Central memory CD8-positive, alpha-beta T cell (primary cell): ENCODE measurements around the gene ST8SIA1.

Experiments
- ATAC-seq: fragments of 150-1000 bp; cut with Tn5 transposase; replicated peaks from 2 replicates; pipeline ENCODE4 v1.10.0; 2022; ENCODE audit warnings: mild to moderate bottlenecking, moderate FRiP score, moderate number of reproducible peaks; ENCODE audit not compliant: poor library complexity, severe bottlenecking; ENCODE audit errors: extremely low read depth
- DNase-seq, 2 donors: peaks; one replicate each; pipeline ENCODE4 v3.0.0; 2021; ENCODE audit warnings: low spot score in 2 of 2
- H3K27ac Mint-ChIP-seq: one replicate; pipeline ENCODE4 v1.8.0; 2022; ENCODE audit warnings: low read depth, mild to moderate bottlenecking, moderate library complexity, mixed read lengths
- H3K27me3 Mint-ChIP-seq: one replicate; pipeline ENCODE4 v1.8.0; 2022; ENCODE audit warnings: mixed read lengths
- H3K36me3 Mint-ChIP-seq: one replicate; pipeline ENCODE4 v1.8.0; 2022; ENCODE audit warnings: mild to moderate bottlenecking, moderate library complexity, mixed read lengths; ENCODE audit not compliant: insufficient read depth
- H3K4me1 Mint-ChIP-seq: one replicate; pipeline ENCODE4 v1.8.0; 2022; ENCODE audit warnings: mixed read lengths
- H3K4me3 Mint-ChIP-seq: one replicate; pipeline ENCODE4 v1.8.0; 2022; ENCODE audit warnings: mild to moderate bottlenecking, moderate library complexity, mixed read lengths
- H3K9me3 Mint-ChIP-seq: one replicate; pipeline ENCODE4 v1.8.0; 2022; ENCODE audit warnings: mixed read lengths

ST8SIA1 gene

DNA sequence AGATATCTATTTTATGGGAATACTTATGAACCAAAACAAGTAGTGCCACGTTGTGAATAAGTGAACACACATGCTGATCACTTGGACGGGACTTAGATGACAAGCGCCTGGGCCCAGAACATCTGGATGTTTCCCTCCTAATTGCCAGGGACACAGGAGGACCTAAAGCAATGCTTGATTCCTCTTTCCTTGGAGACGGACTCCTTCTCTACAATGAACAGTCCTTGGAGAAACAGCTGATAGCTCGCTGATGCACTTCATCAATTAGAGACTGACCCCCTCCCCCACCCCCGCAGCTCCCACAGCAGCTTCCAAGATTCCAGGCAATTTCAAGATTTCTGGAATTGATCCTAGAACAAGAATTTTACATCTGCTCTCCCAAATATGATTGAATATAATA lies 86.4 kb downstream of the ST8SIA1 start:
- Mint-ChIP-seq H3K4me3 (no peak overlapping the region), H3K9me3 (no peaks in the 10 kb centered on the region), H3K27ac (no peak overlapping the region), H3K4me1 (no peaks in the 10 kb centered on the region), H3K27me3 (no peaks in the 10 kb centered on the region), H3K36me3 (peaks cover 5% of the 10 kb centered on the region)
- DNase-seq (no peak), ATAC-seq (no peak)

DNA sequence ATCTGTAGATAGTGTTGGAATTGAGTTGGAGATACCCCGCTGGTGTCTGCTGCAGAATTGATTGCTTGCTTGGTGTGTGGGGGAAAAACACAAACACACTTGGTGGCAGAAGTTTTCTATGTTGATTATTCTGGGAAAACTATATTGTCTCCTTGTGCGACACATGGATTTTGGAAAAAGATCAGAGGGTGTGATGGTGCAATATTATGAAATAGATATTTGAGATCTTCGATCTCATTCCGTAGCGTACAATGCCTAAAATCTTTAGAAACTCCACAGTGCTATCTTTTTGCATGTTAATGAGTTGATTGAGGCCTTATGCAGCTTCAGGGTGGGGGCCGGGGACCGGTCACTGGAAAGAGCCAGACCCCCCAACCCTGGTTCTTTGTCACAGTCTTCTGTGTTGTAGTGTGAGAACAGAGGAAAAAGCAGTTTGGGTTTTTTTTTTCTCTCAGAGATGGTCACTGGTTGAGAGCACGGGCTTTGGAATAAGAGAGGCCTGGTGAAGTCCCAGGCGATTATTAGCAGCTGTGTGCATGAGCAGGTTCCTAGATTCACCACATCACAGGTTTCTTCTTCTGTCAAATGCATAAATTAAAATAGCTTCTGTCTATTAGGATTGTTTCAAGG lies 88.2 kb downstream of the ST8SIA1 start:
- ATAC-seq (no peak), DNase-seq (no peak)
- Mint-ChIP-seq H3K4me1 (no peaks in the 10 kb centered on the region), H3K9me3 (no peaks in the 10 kb centered on the region), H3K36me3 (peaks cover 5% of the 10 kb centered on the region), H3K27ac (no peak overlapping the region), H3K27me3 (no peaks in the 10 kb centered on the region), H3K4me3 (no peak overlapping the region)

DNA sequence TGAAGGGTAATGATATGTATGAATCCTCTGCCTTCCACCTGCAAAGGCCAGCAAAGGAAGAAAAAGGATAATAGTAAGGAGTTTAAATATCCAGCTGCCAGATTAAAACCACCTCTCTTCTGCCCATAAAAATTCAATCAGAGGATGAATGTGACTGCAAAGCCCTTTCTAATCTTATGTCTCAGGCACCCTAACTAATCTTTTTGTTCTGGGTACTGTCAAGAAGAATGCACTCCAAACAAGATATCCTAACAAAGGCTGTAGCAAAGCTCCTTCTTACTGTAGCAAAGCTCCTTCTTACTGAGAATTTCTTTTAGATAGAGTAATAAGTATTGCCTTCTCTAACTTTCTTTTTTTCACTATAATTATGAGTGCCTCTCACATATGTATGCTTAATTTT lies 91.8 kb downstream of the ST8SIA1 start:
- Mint-ChIP-seq H3K4me3 (no peak overlapping the region), H3K27ac (no peak overlapping the region), H3K4me1 (no peaks in the 10 kb centered on the region), H3K9me3 (no peaks in the 10 kb centered on the region), H3K27me3 (no peaks in the 10 kb centered on the region), H3K36me3 (peaks cover 11% of the 10 kb centered on the region)
- ATAC-seq (no peak), DNase-seq (no peak)

DNA sequence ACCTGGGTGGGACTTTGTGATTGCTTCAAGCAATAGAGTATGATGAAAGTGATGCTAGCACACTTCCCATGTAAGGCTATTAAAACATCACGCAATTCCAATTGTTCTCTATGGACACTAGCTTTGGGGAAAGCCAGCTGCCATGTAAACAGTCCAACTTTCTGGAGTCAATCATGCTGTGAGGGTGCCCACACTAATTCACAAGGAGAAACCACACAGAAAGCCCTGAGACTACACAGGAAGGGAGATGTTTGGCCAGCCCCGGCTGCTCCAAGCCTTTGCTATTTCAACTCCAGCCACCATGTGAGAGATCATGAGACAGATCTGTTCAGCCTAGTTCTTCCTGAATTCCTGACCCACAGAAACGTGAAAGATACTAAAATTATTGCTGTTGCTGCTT lies 96.3 kb downstream of the ST8SIA1 start:
- ATAC-seq (no peak), DNase-seq (no peak)
- no peaks in the 10 kb centered on the region for H3K9me3 Mint-ChIP-seq
- H3K27me3 Mint-ChIP-seq, result no peaks in the 10 kb centered on the region
- peaks cover 6% of the 10 kb centered on the region for H3K36me3 Mint-ChIP-seq
- H3K4me3 Mint-ChIP-seq, result no peak overlapping the region
- no peaks in the 10 kb centered on the region for H3K4me1 Mint-ChIP-seq
- H3K27ac Mint-ChIP-seq, result no peak overlapping the region

DNA sequence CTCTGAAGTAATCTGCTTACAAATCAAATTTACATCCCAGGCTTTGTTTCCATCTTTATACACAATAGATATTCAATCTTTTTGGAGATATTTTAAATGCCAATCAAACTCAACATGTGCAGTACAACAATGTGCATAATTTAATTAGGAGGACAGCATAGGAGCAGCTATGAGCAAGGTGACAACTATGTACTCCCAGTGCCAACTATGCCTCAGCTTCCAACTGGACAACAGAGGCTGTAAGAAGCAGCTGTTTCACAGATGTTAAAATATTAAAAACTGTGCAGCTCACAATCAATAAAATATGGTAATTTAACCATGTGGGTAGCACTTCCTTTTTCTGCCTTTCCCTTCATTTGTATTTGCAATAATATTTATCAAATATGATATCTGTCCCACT lies 99.9 kb downstream of the ST8SIA1 start:
- Mint-ChIP-seq H3K4me1 (no peaks in the 10 kb centered on the region), H3K4me3 (no peak overlapping the region), H3K27ac (no peak overlapping the region), H3K9me3 (no peaks in the 10 kb centered on the region), H3K27me3 (no peaks in the 10 kb centered on the region), H3K36me3 (peaks cover 6% of the 10 kb centered on the region)
- ATAC-seq, result no peak
- no peak for DNase-seq

DNA sequence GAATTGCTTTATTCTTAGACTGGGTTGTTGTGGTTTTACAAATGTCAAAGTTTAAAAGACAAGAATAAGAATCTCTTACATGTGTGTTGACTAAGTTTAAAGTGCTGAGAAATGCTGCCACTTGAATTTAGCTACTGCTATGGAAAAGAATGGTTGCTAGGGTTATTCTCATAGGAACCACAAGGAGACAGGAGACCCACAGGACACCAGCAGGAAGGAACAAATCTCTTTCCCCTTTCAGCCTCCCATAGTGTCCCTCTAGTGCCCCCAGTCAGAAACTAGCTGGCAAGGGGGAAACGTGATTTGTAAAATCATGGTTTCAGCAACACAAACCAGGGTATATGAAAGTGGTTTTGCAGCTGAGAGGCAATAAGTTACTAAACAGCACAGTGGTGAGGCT lies 102.7 kb downstream of the ST8SIA1 start:
- no peak for ATAC-seq
- Mint-ChIP-seq H3K27me3 (no peaks in the 10 kb centered on the region), H3K9me3 (no peaks in the 10 kb centered on the region), H3K4me3 (no peak overlapping the region), H3K36me3 (no peaks in the 10 kb centered on the region), H3K4me1 (peaks cover under 1% of the 10 kb centered on the region), H3K27ac (no peak overlapping the region)
- no peak for DNase-seq

DNA sequence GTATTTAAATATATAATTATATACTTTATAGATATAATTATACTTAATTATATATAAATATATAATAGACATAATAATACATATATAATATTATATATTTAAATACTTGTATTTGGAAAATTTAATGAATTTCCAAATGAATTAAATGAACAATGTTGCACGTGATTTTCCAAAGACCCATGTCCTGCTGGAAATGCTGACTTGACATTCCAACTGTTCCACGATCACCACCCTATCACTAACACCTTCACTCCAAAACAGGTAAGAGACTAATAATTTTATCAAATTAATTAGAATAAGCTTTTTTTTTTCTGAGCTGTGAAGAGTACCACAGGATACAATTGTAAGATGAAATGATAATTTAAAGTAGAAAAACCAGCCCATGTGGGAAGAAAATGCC lies 103.4 kb downstream of the ST8SIA1 start:
- Mint-ChIP-seq H3K36me3 (no peaks in the 10 kb centered on the region), H3K9me3 (no peaks in the 10 kb centered on the region), H3K4me1 (peaks cover 6% of the 10 kb centered on the region), H3K27ac (no peak overlapping the region), H3K4me3 (no peak overlapping the region), H3K27me3 (no peaks in the 10 kb centered on the region)
- no peak for DNase-seq
- ATAC-seq, result no peak

DNA sequence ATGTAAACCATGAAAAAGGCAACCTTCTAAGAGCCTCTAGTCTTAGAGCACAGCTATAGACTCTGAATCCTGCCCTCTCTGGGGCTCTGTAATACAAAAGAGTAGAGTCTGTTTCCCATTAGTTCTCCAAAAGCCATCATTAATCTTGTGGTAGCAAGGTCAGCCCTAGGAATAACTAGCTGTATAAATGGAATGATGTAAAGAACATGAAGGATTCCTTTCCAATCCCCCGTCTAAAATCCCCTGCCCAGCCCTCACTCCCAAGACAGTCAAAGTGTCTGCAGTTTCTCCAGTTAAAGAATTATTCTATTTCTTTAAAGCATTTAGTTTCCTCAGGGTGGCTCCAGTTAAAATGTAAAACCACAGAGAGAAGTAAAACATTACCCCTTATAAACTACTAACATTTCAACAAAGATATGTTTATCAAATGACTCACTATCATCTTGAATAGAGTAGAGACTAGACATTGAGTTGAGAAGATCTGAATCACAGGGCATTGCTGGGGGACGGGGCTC lies 104.2 kb downstream of the ST8SIA1 start:
- Mint-ChIP-seq H3K27me3 (no peaks in the 10 kb centered on the region), H3K4me3 (no peak overlapping the region), H3K27ac (no peak overlapping the region), H3K4me1 (peaks cover 10% of the 10 kb centered on the region), H3K9me3 (no peaks in the 10 kb centered on the region), H3K36me3 (no peaks in the 10 kb centered on the region)
- DNase-seq (no peak), ATAC-seq (no peak)

DNA sequence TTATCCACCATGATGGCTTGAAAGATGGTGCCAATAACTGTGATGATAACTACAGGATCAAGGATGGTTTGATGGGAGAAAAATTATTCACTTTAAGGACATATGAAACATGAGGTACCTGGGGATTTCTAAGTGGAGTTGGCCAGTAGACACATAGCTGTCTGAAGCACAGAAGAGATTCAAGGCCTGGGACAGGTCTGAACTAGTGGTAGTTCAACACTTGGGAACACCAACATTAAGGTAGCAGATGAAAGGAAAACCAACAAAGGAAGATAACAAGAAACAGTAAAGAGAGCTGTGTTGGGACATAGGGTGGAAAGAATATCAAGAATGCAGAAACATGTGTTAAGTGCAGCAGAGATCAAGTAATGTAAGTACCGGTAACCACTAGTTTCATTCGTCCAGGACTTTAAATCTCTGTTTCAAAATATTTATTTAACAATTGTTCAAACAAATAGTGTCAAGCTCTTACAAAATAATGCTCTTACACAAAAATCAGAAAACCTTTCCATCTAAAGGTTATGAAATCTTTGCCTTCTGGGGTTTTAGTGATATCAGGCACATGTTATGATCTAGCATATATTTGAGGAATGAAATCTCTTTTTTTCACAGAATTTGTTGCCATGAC lies 104.7 kb downstream of the ST8SIA1 start:
- ATAC-seq (no peak), DNase-seq (no peak)
- H3K4me3 Mint-ChIP-seq, result no peak overlapping the region
- H3K36me3 Mint-ChIP-seq, result no peaks in the 10 kb centered on the region
- peaks cover 13% of the 10 kb centered on the region for H3K4me1 Mint-ChIP-seq
- no peaks in the 10 kb centered on the region for H3K9me3 Mint-ChIP-seq
- no peak overlapping the region for H3K27ac Mint-ChIP-seq
- H3K27me3 Mint-ChIP-seq, result no peaks in the 10 kb centered on the region

DNA sequence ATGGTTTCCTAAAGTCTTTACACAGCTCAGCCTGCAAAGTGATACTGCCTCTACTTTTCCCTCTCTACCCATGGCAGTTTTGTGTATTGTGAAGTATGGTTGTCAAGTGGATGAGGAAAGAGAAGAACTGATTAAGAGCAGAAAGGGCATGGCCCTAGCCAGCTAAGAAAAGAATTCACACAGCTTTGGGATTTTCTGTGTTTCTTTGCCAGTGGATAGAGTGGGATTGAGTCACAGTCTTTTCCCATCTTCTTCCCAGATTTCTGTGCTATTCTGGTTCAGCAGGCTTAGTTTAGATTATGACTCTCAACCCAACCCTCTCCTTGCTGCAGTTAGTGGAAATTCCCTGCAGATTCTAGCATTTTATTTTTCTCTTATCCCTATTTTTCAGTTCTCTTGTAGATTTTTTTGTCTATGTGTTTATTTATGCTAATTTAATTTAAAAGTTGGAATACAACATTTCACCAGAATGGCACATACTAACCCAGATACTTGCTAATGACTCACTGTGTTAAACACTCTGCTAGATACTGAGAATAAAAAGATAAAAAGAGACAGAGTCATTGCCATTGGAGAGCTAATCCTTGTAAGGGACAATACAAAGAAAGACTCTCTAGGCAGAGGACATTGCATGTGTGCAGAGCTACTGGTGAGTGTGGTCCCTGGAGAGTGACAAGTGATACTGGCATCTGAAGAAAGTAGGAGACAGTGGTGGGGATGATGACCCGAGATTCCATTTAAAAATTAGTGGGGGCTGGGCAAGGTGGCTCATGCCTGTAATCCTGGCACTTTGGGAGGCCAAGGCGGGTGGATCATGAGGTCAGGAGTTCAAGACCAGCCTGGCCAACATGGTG lies 106.3 kb downstream of the ST8SIA1 start:
- Mint-ChIP-seq H3K4me1 (peaks cover 16% of the 10 kb centered on the region), H3K27me3 (no peaks in the 10 kb centered on the region), H3K9me3 (no peaks in the 10 kb centered on the region), H3K36me3 (no peaks in the 10 kb centered on the region), H3K4me3 (no peak overlapping the region), H3K27ac (no peak overlapping the region)
- no peak for ATAC-seq
- no peak for DNase-seq

DNA sequence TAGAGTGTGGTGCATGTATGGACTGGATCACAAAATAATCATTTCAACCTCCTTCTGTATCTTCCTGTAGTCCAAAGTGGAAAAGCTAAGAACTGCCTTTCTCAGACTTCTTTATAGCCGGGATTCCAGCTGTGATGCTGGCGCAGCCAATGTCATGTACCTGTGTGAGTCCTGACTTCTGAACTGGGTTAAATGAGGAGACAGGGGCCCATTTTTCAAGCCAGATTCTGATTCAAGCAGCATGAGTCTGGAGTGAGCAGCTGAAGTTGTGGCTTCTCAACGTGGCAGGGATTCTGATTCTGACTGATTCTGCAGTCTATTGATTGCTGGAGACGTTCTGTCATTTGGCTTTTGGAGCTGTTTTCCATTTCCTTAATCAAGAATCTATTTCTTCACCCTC lies 111.2 kb downstream of the ST8SIA1 start:
- DNase-seq (no peak), ATAC-seq (no peak)
- no peaks in the 10 kb centered on the region for H3K27me3 Mint-ChIP-seq
- H3K9me3 Mint-ChIP-seq, result no peaks in the 10 kb centered on the region
- peaks cover 16% of the 10 kb centered on the region for H3K4me1 Mint-ChIP-seq
- H3K4me3 Mint-ChIP-seq, result no peak overlapping the region
- H3K27ac Mint-ChIP-seq, result no peak overlapping the region
- no peaks in the 10 kb centered on the region for H3K36me3 Mint-ChIP-seq

DNA sequence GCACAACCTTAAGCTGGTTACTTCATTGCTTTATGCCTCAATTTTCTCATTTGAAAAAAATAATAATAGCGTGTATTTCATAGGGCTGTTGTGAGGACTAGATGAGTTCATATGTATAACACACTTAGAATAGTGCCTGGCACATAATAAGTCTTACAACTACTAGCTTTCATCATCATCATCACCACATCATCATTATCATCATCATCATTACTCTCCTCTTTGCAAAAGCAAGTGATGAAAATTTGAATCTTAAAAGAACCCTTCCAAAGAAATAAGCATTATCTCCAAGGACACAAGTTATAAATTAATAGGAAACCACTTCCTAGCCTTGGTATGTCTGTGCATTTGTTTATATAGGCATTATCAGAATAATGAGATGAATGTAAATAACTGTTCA lies 117.0 kb downstream of the ST8SIA1 start:
- no peak for DNase-seq
- Mint-ChIP-seq H3K36me3 (no peaks in the 10 kb centered on the region), H3K4me1 (no peaks in the 10 kb centered on the region), H3K27ac (no peak overlapping the region), H3K9me3 (no peaks in the 10 kb centered on the region), H3K27me3 (no peaks in the 10 kb centered on the region), H3K4me3 (no peak overlapping the region)
- no peak for ATAC-seq
